HG02870 (cell line): ENCODE measurements around the gene PATZ1.
"Not testable (repeated sequence)": the region's sequence is repeated elsewhere in the genome, so short reads cannot be mapped to it uniquely, and the experiment has no call there.

Source experiments
- ATAC-seq: cut with Tn5 transposase; IDR thresholded peaks from one replicate; pipeline ENCODE4 v1.9.1; 2021; ENCODE audit warnings: mild to moderate bottlenecking, moderate library complexity; ENCODE audit not compliant: unreplicated experiment

The PATZ1 gene

DNA sequence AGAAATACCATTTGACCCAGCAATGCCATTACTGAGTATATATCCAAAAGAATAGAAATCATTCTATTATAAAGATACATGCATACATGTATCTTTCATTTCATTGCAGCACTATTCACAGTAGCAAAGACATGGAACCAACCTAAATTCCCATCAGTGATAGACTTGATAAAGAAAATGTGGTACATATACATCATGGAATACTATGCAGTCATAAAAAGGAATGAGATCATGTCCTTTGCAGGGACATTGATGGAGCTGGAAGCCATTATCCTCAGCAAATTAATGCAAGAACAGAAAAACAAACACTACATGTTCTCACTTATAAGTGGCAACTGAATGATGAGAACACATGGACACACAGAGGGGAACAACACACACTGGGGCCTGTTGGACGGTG, 31.9 kb downstream of the PATZ1 start:
- ATAC-seq: not testable (repeated sequence)

DNA sequence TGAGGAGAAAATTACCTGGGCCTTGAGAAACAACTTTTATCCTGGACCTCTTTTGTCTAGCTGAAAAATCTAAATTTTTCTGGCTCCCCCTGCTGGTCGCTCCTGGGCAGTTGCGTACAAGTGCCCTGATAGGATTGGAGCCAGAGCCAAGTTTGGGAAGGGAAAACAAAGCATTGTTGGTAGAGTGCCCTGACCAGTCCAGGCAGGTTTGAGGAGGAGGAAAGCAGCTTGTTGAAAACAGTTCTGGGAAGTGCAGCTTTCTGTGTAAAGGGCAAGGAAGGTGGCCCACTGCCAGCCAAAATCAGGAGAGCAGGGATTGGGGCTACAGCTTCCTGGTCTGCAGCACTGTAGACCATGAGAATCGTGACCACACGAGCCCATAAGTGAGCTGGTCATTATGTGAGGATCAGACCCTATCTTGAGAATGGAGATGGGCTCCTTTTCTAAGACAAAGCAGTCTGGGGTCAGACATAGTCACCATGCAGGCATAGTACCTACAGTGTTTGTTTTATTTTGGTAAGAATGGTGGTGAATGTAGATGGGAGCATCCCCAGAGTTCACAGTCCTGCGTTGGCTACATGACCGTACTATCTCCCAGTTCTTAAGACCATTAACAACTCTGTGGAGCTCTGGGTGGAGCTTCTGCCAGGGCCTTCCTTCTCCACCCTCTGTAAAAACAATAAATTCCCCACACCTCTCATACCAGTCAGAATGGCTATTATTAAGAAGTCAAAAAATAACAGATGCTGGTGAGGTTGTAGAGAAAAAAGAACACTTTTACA, 32.6 kb downstream of the PATZ1 start:
- ATAC-seq: no peak

- no peak for ATAC-seq
Observed at GRCh38 chr22:31308181-31308580, 38.0 kb downstream of the PATZ1 start.

- no peak for ATAC-seq
Observed at GRCh38 chr22:31305194-31305593, 41.0 kb downstream of the PATZ1 start.

DNA sequence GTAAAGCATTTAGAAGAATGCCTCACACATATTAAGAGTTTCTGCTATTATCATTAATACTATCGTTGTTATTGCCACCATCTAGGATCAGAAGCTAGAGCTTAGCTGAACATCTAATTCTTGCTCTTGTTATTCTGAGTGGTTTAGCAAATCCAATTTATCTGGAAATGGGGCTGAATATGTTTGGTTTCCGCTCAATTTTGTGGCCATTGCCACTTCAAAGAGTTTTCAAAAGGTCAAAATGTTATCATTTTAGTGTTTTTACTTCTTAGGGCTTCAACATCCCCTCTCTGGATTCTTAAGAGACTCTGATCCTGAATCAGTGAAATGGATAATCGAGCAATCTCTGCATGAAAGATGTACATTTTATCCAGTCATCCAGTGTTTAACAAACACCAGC, 43.6 kb downstream of the PATZ1 start:
- ATAC-seq: no peak

DNA sequence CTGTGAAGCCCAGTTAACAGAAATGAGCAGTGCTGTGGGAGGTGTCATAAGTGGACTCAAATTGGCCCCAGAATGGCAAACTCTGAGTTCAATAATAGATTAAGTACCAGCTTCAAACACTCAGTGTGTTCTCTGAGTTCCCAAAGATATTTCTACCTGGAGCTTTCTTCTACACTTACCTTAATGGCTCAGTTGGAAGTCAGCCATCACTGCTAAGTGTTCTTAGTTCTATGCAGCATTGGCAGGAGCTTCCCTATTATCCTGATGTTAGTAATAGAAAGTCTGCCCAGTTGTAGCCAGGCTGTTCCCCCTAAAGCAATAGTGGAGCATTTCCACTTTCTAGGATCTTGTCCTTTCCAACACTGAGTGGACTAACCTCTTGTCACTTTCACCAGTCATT, 44.1 kb downstream of the PATZ1 start:
- no peak for ATAC-seq

- ATAC-seq: no peak
Observed at GRCh38 chr22:31300896-31301295, 45.2 kb downstream of the PATZ1 start.

DNA sequence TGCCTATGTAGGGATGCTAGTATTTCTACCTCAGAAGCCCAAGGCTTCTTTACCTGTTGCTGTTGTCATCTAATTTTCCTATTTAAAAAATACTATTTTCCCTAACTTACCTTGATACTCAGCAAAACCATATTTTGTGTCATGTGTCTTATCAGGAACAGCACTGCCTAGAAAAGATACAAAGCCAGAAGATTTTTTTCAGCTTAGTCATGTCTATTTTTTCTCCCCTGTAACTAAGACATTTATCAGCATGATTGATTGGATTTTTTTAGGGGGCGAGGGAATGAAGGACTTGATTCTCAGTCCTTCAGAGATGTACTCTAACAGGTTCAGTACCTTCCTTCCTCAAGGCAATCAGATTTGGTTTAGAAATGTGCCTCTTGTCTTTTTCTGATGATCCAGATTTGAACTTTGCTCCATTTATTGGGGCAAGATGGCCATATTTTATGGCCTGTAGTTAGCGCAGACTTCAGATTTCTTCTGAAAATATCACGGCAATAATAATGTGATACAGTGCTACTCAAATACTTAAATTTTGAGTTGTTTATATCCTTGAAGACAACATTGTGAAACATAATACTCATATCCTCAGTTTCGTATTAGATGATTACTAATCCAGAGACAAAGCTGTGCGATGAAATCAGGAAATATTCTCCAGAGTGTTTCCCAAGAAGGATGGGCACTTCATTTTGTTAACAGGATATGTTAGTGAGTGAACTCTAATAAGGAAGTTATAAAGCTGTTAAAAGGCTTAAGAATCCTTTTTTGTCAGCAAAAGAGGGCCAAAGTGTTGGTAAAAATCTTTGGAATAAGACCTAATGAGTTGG, 50.1 kb downstream of the PATZ1 start:
- ATAC-seq: no peak

DNA sequence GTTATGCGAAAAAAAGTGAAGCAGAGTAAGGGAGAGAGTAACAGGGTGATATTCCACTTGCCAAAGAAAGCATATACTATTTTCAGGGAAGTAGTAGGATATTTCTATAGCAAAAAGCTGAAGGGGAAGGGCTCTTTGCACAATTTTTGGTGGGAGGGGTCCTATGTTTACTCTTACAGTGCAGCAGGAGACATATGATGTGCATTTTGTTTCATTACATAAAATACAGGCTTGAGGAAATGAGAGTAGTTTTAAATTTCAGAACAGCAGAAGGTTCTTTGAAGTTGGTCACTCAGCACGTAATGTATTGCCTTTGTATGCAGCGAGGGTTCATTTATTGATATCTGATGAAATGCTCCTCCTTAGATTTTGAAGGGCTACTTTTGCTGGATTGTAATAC, 50.8 kb downstream of the PATZ1 start:
- no peak for ATAC-seq

DNA sequence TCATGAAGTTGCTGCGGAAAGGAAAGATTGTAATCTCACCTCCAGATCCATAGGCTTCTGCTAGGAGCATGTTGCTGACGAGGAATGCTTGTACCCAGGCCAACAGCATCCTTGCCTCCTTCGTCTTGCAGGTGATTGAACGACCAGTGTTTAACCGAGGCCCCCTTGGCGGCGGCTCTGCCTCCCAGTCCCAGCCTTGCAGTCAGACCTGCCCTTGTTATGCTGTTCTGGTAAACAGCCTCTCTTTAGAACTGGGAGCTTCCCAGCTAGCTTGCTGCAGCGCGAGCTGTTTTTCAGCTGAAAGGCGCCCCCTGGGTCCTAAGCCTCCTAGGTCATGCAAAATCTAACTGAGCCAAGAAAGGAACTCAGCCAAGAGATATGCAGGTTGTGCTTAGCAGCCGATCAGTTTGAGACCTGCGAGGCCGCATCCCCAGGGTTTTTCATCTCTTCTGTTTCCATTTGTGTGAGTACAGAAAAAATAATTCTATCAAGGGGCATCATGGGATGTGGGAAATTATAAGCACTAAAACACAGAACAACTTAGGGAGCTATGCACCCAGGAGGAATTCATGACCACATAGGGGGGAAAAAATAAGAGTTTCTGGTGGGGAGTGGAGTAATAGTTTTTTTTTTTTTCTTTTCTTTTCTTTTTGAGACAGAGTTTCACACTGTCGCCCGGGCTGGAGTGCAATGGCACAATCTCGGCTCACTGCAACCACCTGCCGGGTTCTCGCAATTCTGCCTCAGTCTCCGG, 53.7 kb downstream of the PATZ1 start, which contains the start of gene PIK3IP1:
PIK3IP1 (minus strand) TSS at position 253 of the 754 bp plus-strand sequence; CDS start at position 109, 144 bp downstream.
- peak; percentile 33 for ATAC-seq

DNA sequence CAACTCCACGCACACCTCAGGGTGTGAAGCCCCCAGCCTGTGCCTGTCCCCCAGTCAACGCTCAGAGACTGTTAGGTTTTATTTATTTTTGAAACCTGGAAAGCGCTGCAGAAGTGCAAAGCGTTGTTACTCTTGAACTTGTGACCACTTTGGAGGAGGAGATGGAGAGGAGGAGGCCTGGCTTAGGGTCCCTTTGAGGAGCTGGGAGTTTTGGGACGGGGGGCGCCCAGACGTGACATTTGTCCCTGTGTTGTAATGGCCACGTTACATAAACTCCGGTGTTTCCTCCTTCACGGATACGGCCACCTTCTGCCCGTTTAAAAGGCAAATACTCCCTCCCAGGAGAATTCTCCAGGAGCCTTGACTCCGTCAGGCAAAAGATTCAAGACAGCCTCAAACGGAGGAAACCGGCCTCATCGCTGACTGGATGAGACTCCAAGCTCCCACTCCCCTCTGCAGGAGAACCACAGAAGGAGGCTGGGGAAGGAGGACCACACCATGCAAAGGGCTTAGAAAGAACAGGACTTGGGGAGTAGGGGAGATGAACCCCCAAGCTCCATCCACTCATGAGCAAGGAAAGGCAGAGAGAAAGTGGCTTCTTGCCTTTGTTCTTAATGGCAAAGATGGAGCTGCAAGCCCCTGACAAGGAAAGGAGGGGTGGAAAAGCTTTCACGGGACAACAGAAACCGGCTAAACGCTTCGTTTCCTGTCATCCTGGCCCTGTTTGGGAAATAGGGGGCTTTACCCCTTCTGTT, 54.5 kb downstream of the PATZ1 start:
- no peak for ATAC-seq

DNA sequence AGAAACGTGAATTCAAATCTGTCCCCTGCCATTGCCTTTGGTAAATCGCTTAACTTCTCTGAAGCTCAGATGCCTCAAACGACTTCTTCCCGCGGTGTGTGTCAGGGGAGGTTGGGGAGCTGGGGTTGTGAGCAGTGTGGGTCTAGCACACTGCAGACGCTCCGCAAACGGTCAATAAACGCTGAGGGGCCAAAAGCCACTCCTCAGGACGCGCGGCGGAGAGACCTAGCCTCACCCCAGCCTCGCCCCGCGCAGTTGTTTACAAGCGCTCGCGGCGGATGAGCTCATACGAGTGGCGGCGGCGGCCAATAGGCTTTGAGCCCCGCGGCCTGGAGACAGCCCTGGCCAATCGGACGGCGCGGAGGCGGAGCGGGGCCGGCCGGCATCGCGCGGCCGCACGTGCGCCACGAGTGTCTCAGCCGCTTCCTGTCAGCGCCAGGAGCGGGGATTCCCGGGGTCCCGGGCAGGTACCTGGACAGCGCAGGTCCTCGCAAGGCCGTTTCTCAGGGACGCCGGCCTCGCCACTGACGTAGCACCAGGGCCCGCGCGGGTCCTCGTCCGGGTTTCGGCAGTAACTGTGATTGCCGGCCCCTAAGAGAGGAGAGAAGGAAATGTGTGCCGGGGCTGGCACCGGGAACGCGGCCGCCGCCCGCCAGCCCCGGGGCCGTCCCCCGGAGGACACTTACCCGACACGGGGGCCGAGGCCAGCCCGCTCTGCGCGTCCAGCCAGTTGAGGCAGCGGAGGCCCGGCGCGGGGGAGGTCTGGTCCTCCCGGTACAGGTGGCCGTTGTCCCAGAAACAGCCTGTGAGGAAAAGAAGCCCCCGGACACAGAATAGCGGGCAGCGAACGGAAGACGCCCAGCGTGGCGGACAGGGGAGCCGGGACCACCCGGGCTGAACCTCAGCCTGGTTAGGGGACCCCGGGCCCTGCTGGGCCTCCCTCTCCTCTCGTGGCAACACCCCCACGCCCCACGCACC, 55.4 kb downstream of the PATZ1 start:
- ATAC-seq: peak; percentile 84

DNA sequence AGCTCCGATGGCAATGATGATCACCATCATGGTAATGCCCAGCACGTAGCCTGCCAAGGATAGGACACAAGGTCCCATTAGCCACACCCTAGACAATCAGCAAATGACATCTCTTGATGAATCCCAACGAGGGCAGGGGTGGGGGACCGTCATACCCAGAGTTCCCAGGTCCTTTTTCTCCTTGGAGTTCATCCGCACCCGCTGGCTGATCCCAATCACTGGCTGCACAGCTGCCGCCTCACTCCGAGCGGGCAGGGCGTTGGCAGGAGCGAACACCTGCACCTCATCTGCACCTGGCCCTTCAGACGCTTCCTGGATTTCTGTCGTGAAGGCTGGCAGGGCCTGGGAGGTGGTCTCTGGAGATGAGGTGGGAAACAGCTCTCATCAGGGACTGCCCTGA, 56.8 kb downstream of the PATZ1 start:
- ATAC-seq: no peak

- ATAC-seq: no peak
Observed at GRCh38 chr22:31288496-31289240, 57.5 kb downstream of the PATZ1 start.

- ATAC-seq: no peak
Observed at GRCh38 chr22:31287818-31288495, 58.2 kb downstream of the PATZ1 start.

- no peak for ATAC-seq
Observed at GRCh38 chr22:31286360-31287255, 59.5 kb downstream of the PATZ1 start.
